GM21447 (cell line): ENCODE results near the gene MYO18B.

Source experiments
- ATAC-seq: cut with Tn5 transposase; IDR thresholded peaks from one replicate; pipeline ENCODE4 v1.9.1; 2021; ENCODE audit not compliant: unreplicated experiment

MYO18B gene

DNA sequence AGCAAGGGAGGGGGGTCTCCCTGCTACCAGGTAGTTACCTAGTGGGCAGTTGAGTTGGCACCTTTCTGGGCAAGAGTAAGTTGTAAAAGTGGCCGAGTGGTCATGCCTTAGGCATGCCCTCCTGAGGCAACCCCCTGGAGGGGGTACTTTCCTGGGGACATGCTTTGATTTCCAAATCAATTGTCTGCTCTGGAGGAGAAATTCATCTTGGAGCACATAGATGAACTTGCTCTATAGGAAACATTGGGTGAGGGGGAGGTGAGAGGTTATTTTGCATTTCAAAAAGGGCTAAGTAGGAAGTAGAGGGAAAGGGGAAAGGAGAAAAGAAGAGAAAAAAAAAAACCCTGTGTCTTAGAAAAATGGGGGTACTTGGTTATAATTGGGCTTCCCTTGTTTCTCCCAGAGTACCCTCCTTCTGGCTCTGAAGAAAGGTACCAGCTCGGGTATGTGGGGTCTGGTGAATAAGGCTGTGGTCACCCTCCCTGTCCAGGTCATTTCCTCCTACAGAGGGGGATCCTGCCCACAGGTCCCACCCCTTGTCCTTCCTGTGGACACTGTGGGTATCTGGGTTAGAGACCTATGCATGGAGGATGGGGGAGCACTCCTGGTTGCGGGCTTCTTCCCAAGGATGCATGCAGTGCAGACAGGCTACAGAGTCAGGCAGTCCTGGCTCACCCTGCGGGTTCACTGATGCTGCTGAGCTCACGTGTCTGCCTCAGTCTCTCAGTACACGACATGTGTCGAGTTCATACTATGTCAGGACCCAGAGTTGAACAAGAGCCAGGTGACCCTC is 193.5 kb downstream of the MYO18B start:
- ATAC-seq = no peak

DNA sequence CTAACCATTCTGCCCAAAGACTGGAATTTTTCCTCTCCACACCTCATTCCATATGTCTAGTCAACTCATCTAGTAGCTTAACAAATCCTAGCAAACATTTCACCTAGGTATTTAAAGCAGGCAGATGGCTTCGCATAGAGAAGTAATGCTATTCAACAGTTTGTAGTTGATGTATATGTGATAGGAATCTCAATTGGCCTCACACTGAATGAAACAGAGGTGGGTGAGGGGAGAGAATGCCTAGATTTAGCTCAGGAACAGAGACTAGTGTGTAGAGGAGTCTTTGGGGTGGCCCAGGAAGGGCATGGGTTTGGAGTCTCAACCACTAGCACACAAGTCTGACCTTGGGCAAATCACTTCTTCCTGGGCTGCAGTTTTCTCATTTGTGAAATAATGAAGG is 196.2 kb downstream of the MYO18B start:
- no peak for ATAC-seq

DNA sequence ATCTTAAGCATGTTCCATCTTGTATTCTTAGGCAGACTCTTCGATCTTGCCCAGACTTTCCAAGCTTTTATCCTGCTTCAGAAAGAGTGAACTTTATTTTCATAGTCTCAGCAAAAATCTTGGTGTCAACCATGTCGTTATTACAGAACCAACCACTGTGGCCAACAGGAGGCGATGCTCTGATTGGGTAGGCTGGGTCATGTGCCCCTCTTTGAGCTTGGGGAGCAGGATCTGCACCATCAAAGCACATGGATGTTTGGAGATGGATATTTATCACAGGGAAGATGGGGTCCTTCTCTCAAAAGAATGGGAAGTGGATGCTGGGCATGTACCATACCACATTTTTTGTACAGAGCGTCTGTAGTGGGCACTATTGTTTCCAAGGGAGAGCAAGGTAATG is 197.4 kb downstream of the MYO18B start:
- ATAC-seq = no peak

DNA sequence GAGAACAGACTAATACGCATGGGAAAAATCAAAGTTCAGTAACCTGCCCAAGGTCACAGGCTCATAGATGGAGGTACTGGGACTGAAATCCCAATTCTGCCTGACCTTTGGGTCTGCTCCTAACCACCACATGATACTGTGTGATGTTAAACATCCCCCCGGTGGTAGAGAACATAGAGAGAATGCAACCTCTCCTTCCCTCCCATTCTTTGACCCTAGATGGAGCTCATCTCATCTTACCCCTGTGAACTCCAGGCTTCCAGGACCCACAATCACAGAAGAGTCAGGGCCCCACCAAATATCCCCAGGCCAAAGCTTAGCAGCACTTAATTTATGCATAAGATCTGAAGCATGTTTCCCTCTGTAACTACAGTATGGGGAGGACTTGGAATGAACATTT is 198.5 kb downstream of the MYO18B start:
- ATAC-seq = no peak

DNA sequence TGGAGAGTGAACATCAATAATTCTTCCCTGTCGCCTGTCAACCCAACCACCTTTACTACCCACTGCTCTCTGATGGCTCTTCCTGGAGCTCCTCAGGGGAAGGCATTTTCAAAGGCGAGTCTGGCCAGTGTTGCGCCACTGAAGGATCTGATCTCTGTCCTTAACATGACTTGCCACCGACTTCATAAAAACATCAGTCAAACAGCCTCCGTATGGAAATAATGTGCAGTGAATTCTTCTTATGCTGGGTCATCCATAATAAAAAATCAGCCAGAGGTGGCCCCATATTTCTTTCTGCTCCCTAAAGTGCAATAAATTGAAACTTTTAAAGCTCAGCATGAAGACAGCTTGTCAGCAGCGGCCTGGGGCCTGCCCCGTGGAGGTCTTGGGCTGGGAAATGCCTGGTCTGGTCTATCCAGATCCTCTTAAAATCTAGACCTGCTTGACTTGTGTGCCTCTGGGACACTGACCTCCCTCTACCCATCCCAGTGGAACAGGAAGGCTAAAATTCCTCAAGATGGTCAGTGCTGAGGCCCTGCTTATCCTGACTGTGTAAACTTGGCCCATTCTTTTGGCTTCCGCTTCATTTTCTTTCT is 199.5 kb downstream of the MYO18B start:
- ATAC-seq = no peak

DNA sequence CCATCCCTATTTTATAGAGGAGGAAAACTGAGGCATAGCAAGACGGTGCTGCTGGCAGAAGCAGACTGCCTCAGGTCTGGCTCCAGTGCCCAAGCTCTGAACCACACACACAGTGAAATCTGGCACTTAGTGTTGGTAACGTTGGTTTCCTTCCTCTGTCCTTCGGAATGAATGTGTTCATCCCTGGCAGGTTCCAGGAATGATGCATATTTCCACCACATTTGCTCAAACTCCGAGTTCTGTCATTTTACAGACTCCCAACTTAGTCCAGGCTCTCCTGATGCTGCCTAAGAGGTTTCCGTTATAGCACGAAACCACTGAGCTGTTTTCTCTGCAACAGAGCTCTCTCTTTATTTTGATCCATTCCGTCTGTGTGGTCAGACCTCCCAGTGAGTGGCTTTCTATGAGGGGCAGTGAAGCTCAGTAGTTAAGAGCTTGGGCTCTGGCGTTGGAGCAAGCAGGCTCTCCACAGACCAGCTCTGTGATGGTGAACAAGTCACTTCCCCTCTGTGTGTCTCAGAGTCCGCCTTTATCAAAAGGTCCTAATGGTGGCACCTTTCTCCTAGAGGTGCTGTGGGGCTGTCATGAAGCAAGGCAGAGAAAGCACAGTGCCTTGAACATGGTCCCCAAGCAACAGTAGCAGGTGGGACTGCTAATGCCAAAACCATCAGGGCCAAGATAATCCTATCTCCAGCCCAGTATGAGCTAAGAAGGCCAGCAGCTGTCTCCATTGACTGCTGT is 200.3 kb downstream of the MYO18B start:
- ATAC-seq = no peak

DNA sequence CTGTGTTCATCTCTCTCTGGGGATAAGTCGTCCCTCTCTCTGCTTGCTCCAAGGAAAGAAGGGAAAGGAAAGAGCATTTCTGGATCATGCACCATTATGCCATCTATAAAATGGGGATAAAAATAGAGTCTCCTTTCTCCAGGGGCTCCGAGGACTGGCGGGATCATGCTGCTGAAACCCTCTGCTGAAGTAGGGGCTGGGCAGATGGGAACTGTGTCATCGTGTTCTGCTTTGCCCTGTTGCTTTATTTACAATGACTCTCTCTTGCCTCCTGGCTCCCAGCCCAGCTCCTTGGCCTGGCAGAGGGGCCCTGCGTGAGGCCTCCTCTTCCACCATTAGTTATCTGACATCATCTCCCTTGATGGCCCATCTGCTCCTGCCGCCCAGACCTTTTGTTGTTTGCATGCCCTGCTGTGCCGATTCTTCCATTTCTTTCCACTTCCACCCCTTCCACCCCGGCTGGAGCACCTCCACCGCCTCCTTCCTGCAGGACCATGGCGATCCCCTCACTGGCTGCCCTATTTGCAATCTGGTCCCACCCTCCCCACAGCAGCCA is 200.9 kb downstream of the MYO18B start:
- ATAC-seq = no peak

DNA sequence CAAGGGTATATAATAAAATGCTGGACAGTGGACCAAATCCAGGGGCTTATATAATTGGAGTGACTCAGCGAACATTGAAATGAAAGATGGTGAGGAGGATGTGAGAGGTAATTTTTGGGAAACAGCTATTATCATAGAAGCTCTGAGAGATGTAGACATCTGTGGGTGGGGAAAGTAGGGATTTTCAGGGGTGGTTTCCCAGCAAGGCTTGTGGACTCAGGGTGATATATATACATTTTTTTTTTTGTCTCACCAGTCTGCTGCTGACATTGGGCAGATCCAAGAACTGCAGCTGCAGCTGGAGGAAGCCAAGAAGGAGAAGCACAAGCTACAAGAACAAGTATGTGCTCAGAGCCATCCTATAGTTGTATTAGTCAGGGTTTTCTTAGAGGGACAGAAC is 208.1 kb downstream of the MYO18B start:
- no peak for ATAC-seq

DNA sequence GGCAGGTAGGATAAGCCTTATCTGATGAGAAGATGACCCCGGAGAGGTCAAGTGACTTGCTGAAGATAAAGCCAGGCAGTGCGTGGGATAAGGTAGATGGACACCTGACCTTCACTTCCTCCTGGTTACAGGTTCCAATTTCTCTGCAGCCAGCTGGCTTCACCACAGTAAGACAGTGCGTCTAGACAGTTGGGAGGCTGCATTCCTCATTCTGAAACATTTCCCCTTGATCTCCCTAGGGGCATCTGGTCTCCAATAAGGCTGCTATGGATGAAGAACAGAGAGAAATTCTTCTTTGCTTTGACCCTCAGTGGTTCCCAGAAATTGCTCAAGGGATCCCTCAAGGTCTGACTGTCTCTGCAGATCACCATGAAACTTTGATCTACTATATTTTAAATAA is 211.3 kb downstream of the MYO18B start:
- ATAC-seq = no peak

DNA sequence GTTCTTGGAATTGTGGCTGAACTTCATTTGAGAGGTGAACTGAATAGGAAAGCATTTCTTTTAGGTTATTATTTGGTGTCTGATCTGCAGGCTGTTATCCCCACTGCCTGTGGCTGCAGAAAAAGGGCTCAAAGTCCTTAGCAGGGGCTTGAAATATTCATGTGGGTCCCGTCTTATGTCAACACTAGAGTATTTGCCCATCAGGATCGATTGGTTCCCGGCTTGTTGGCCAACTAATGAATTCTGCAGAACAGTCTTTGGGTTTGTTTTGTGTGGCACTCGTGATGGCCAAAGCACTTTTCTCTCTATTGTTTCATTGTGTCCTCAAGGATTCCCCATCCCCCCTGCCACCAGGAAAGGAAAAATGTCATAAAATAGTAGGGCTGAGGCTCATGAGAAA is 211.9 kb downstream of the MYO18B start:
- no peak for ATAC-seq

DNA sequence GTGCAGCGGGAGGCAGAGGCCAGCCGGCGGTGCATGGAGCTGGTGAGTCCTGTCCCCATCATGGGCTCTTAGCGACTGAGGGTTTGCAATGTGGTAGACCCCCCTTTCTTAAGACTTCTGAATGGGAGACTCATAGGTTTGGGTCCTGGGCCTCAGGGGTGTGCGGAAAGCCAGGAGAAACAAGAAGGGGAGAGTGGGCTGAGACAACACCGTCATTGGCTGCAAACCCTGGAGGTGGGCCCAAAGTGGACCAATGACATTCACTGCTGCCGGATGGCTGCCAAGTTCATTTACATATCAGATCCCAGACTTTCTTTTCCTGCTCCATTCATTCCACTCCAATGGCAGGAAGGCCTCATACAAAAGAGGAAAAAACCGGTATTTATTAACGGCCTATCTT is 213.3 kb downstream of the MYO18B start:
- ATAC-seq = no peak

DNA sequence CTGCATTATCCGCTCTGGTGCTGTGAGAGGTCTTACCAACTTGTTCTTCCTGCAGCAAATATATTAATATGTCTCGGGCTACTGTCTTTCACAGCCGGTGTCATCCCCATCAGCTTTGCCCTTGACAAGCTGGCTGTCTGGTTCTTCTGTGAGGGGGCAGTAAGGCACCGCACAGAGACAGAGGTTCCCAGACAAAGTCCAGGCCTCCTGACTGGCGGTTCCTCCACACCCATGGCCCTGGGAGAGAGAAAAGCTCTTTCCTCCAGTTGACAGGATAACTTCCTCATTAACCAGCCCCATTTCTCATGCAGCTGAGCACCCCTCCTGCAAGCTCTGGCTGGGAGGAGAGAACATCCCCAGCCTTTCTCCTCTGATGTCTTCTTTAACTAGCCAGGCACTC is 214.8 kb downstream of the MYO18B start:
- ATAC-seq = no peak

DNA sequence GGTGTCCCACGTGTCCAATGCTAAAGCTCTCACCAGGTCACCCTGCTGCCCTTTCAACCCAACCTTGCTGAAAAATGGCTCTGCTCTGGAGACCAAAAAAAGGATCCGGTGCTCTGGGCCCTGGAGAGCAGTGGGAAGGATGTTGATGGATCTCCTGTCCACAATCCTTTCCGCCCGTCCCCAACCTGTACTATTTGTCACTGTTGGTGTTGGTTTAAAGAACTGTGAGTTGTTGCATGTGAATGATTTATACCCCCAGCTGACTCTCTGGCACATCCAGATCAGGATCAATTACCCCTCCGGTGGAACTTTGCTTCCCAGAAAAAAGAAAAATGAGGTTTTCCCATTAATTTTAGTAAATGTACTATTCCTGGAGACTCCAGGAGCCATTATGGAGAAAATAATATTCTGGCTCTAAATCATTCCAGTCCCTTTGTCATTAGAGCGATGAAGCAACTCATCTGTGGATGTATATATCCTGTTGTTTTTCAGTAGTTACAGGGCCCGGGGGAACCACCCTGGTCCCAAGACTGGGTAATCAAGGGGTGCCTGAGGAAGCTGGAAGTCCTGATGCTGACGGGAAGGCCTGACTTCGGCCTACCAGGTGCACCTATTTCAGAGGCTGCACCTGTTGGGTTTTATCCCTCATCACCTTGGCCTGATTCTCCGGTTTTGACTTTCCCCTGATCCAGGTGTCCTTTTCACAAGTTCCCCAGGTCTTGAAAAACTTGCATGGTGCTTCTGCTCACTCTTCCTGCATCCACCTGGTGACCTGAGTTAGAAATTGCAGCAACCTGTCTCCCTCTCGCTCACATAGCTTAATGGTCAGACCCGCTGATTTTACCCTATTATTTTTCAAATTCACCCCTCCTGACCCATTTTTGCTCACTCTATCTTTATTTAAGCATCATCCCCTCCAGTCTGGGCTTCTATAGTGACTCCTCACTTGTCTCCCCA is 218.1 kb downstream of the MYO18B start:
- ATAC-seq = no peak

DNA sequence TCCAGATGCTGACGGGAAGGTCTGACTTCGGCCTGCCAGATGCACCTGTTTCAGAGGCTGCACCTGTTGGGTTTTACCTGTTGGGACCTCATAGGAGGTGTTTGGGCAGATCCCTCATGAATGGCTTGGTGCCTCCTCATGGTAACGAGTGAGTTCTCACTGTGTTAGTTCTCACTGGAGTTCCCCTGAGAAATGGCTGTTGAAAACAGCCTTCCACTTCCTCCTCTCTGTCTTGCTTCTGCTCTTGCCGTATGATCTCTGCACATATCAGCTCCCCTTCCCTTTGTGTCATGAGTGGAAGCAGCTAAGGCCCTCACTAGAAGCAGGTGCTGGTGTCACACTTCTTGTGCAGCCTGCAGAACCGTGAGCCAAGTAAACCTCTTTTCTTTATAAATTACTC is 219.7 kb downstream of the MYO18B start:
- no peak for ATAC-seq

DNA sequence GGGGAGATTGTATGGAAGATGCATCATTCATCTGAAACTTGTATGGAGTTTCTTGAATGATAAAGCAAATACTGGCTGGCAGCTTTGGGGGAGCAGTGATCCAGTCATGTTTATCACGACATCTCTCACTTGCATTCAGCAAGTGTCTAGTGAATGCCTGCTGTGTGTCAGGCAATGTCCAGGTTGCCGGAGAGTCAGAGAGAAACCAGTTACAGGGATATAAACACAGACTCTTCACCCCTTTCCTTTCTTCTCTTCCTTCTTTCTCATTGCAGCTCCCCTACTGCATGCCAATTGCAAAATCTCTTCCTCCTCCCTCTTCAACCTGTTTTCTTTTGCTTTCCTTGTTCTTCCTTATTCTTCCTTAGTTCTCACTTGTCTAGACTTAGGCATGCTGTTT is 220.7 kb downstream of the MYO18B start:
- no peak for ATAC-seq

DNA sequence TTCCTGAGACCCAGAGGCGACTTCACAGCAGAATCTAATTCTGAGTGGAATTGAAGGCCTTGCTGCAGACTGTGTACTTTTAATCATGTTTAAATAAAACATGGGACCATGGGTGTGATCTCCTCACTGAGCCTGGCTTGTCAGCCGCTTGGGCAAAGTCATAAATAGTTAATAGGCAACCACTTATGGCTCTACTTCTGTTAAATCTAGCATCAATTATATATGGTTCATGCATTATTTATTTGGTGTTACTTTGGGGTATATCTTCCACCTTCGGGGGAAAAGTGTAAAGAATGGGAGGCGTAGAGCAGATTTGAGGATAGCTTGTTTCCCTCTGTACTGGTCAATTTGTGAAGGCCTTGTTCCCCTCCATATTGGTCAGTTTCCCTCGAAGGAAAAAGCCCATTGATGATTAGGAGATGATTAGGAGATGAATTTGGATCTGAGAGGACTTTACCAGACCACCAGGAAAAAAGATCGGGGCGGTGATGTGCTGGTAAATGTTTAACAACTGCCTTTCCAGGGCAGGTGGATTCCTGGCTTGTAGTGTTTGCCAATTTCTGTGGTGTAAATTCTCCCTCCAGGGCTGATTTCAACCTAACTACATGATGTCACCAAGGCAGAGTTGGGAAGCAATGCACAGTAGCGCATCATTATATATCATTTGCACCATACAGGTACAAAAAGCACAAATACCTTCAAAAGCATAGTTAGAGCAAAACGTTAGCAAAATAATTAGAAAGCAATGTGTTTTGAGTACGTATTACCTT is 223.2 kb downstream of the MYO18B start:
- no peak for ATAC-seq

DNA sequence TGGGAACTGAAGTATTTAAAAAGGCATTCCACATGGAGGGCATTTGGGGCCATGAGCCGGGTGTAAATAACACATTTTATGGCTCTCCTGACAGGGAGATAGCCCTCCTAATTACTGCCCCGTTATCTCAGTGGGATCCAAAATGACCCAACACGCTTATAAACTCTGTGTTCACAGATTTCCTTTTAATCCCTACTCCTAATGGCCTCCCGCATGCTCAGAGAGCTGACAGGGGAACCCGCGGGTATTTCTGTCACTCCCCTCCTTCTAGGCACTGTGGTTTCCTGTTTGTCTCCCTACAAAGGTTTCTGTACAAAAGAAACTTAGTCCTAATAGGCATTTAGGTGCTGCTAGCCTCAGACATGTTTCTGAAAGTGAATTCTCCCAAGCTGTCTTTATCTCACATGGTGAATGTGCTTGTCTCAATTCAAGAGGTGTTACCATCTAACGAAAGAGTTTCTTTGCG is 224.5 kb downstream of the MYO18B start:
- no peak for ATAC-seq

DNA sequence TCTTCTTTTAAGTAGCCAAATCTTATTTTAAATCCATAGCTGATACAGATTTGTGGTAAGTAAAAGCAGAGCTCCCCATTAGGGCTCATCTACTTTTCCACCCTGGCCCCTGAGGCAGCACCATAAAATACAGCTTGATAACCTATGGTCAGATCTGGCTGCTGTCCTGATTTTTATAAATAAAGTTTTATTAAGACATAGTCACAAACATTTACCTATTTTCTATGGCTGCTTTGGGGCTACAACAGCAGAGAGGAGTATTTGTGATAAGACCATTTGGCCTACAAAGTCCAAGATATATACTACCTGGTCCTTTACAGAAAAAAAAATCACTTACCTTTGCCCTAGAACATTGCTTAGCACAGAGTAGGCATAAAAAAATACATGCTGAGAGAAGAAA is 227.3 kb downstream of the MYO18B start:
- ATAC-seq = no peak

DNA sequence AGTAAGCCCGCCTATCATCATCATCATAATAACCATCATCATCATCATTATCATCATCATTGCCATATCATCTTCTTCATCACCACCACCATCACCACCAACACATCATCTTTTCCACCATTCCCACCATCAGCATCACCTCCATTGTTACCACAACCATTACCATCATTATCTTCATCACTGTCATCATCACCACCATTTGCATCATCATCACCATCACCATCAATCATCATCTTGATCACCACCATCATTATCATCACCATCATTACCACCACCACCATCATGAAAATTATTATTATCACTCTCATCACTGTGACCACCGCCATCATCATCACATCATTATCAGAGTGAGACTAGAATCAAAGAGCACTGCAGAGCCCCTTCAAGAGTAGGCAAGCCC is 227.9 kb downstream of the MYO18B start:
- no peak for ATAC-seq

DNA sequence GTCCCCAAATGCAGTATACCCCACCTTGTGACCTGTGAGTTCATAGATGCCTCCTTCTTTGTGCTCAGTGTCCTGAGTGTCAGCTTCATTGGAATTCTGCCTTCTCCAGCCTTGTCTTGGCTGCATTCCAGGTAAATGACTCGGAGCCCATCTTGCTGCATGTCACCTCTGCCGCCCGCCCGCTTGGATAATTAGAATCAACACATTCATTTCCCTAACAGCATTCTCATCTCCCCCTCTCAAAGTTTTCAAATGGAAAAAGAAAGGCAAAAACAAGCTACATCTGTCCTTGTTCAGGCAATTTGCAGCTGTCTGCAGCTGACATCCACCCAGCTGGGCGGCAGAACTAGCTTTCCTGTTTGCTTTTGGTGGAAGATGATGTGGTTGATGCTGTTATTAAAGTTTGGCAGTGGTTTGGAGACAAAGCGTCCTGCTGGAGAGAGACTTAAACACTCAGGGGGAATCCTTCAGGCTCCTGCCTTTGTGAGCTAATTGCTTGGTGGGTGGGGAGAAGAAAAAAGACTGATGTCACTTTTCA is 228.5 kb downstream of the MYO18B start:
- ATAC-seq = no peak
